WTC11 (cell line): ENCODE results near the gene NBEA.

Experiments
- ATF1 ChIP-seq: sonication (generic); formaldehyde crosslinking; IDR thresholded peaks from 2 replicates; pipeline ENCODE4 v1.8.1; 2023; ENCODE audit warnings: mild to moderate bottlenecking, moderate library complexity, missing genetic modification reagents
- NFATC4 ChIP-seq: fragments of 250-450 bp; sonication (Bioruptor Pico); IDR thresholded peaks from 2 replicates; pipeline ENCODE4 v1.9.0; 2021; ENCODE audit warnings: mild to moderate bottlenecking
- NFYB ChIP-seq: sonication (generic); formaldehyde crosslinking; conservative IDR thresholded peaks from 2 replicates; pipeline ENCODE4 v1.8.0; 2022; ENCODE audit warnings: low read depth, missing genetic modification reagents
- NR2C2 ChIP-seq: sonication (generic); formaldehyde crosslinking; IDR thresholded peaks from 2 replicates; pipeline ENCODE4 v1.8.0; 2022; ENCODE audit warnings: mild to moderate bottlenecking, missing genetic modification reagents
- RORB ChIP-seq: fragments of 250-450 bp; sonication (Bioruptor Pico); IDR thresholded peaks from 2 replicates; pipeline ENCODE4 v1.9.0; 2021; ENCODE audit warnings: mild to moderate bottlenecking
- SP1 ChIP-seq: sonication (generic); formaldehyde crosslinking; conservative IDR thresholded peaks from 2 replicates; pipeline ENCODE4 v1.8.1; 2022; ENCODE audit warnings: missing genetic modification reagents
- TEAD4 ChIP-seq: sonication (generic); formaldehyde crosslinking; IDR thresholded peaks from 2 replicates; pipeline ENCODE4 v1.8.0; 2022; ENCODE audit warnings: mild to moderate bottlenecking, missing genetic modification reagents
- ZBTB21 ChIP-seq: sonication (generic); formaldehyde crosslinking; IDR thresholded peaks from 2 replicates; pipeline ENCODE4 v1.8.1; 2023; ENCODE audit warnings: mild to moderate bottlenecking, missing genetic modification reagents, borderline replicate concordance
- ZNF317 ChIP-seq: sonication (generic); formaldehyde crosslinking; IDR thresholded peaks from 2 replicates; pipeline ENCODE4 v1.8.1; 2023; ENCODE audit warnings: low read depth, mild to moderate bottlenecking, moderate library complexity, missing genetic modification reagents, borderline replicate concordance
- TF ChIP-seq, protein P1 (sequence below): fragments of 200-600 bp; IDR thresholded peaks from 2 replicates; pipeline ENCODE4 v1.8.0; 2022; ENCODE audit warnings: antibody characterized with exemption
- TF ChIP-seq, protein P2 (sequence below): sonication (generic); formaldehyde crosslinking; IDR thresholded peaks from 2 replicates; pipeline ENCODE4 v1.8.1; 2022; ENCODE audit warnings: mild to moderate bottlenecking, moderate library complexity, missing genetic modification reagents
- TF ChIP-seq, protein P3 (sequence below): sonication (generic); formaldehyde crosslinking; IDR thresholded peaks from 2 replicates; pipeline ENCODE4 v1.8.0; 2022; ENCODE audit warnings: missing genetic modification reagents

DNA sequence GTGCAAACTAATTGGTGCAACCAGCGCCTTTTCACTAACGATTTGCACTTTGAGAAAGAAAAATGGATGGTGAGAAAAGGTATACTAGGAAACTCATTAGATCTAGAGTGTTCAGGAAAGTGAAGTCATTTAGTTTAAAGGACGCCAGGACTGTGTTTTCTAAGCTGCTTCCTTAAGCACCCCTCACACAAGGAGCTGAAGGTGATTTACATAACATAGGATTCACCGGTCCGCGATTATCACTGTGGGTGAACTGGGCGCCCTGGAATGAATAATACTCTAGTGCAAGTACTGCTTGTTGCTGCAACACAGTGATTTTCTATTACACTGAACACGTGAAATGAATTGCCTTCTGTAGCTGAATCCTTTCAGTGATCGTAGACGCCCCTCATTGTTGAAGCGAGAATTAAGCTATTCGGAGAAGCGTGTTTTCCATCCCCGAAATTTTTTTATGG, 537.0 kb downstream of the NBEA start:
- no peak for TF ChIP-seq NFATC4 (CRISPR knock-in tag)
- TF ChIP-seq NR2C2 (CRISPR knock-in tag): no peak
- TF ChIP-seq TEAD4 (CRISPR knock-in tag): no peak
- TF ChIP-seq, protein P1, sequence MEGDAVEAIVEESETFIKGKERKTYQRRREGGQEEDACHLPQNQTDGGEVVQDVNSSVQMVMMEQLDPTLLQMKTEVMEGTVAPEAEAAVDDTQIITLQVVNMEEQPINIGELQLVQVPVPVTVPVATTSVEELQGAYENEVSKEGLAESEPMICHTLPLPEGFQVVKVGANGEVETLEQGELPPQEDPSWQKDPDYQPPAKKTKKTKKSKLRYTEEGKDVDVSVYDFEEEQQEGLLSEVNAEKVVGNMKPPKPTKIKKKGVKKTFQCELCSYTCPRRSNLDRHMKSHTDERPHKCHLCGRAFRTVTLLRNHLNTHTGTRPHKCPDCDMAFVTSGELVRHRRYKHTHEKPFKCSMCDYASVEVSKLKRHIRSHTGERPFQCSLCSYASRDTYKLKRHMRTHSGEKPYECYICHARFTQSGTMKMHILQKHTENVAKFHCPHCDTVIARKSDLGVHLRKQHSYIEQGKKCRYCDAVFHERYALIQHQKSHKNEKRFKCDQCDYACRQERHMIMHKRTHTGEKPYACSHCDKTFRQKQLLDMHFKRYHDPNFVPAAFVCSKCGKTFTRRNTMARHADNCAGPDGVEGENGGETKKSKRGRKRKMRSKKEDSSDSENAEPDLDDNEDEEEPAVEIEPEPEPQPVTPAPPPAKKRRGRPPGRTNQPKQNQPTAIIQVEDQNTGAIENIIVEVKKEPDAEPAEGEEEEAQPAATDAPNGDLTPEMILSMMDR: no peak
- TF ChIP-seq, protein P2, sequence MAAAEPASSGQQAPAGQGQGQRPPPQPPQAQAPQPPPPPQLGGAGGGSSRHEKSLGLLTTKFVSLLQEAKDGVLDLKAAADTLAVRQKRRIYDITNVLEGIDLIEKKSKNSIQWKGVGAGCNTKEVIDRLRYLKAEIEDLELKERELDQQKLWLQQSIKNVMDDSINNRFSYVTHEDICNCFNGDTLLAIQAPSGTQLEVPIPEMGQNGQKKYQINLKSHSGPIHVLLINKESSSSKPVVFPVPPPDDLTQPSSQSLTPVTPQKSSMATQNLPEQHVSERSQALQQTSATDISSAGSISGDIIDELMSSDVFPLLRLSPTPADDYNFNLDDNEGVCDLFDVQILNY (CRISPR knock-in tag): no peak
- TF ChIP-seq ZNF317 (CRISPR knock-in tag): no peak
- no peak for TF ChIP-seq ATF1 (CRISPR knock-in tag)
- TF ChIP-seq, protein P3, sequence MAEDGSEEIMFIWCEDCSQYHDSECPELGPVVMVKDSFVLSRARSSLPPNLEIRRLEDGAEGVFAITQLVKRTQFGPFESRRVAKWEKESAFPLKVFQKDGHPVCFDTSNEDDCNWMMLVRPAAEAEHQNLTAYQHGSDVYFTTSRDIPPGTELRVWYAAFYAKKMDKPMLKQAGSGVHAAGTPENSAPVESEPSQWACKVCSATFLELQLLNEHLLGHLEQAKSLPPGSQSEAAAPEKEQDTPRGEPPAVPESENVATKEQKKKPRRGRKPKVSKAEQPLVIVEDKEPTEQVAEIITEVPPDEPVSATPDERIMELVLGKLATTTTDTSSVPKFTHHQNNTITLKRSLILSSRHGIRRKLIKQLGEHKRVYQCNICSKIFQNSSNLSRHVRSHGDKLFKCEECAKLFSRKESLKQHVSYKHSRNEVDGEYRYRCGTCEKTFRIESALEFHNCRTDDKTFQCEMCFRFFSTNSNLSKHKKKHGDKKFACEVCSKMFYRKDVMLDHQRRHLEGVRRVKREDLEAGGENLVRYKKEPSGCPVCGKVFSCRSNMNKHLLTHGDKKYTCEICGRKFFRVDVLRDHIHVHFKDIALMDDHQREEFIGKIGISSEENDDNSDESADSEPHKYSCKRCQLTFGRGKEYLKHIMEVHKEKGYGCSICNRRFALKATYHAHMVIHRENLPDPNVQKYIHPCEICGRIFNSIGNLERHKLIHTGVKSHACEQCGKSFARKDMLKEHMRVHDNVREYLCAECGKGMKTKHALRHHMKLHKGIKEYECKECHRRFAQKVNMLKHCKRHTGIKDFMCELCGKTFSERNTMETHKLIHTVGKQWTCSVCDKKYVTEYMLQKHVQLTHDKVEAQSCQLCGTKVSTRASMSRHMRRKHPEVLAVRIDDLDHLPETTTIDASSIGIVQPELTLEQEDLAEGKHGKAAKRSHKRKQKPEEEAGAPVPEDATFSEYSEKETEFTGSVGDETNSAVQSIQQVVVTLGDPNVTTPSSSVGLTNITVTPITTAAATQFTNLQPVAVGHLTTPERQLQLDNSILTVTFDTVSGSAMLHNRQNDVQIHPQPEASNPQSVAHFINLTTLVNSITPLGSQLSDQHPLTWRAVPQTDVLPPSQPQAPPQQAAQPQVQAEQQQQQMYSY: no peak
- TF ChIP-seq ZBTB21 (CRISPR knock-in tag): no peak
- no peak for TF ChIP-seq RORB (CRISPR knock-in tag)
- TF ChIP-seq NFYB (CRISPR knock-in tag): no peak
- no peak for TF ChIP-seq SP1
